Breast epithelium (tissue), 4 donors: ENCODE measurements around the gene FAM227B. TPM values are rescaled to one million over a fixed set of nuclear protein-coding genes. Genes with fewer than 3 reads are reported as not detected.

Experiments
- DNase-seq, 2 donors: peaks; one replicate each; pipeline ENCODE4 v3.0.0-alpha.2; 2019; ENCODE audit warnings: low spot score in 2 of 2
- H3K27ac ChIP-seq, 2 donors: fragments of 200-600 bp; sonication (generic) in 1 of 2; one replicate each; pipeline ENCODE4 v1.5.1; 2016 to 2019; ENCODE audit warnings: mild to moderate bottlenecking in 1 of 2
- H3K27me3 ChIP-seq, 2 donors: fragments of 200-600 bp; sonication (generic) in 1 of 2; one replicate each; pipeline versions ENCODE4 v1.5.1 to v1.6.0; 2017 to 2019; ENCODE audit warnings: control low read depth in 1 of 2, mild to moderate bottlenecking in 1 of 2
- H3K36me3 ChIP-seq: fragments of 200-600 bp; one replicate; pipeline ENCODE4 v1.5.1; 2019
- H3K4me1 ChIP-seq, 2 donors: fragments of 200-600 bp; sonication (generic); one replicate each; pipeline ENCODE4 v1.5.1; 2016 to 2019; ENCODE audit warnings: control low read depth in 1 of 2
- H3K4me3 ChIP-seq, 3 donors: fragments of 200-600 bp; sonication (generic); 1 replicate in 2 of 3; 2 replicates in 1 of 3; pipeline ENCODE4 v1.5.1; 2016 to 2019; ENCODE audit warnings: mild to moderate bottlenecking in 3 of 3, moderate library complexity in 2 of 3
- H3K9me3 ChIP-seq, 2 donors: fragments of 200-600 bp; sonication (generic) in 1 of 2; one replicate each; pipeline ENCODE4 v1.5.1; 2016 to 2019; ENCODE audit warnings: control low read depth in 1 of 2
- POLR2A ChIP-seq: fragments of 450-650 bp; IDR thresholded peaks from one replicate; pipeline ENCODE4 v1.6.1; 2016; ENCODE audit warnings: antibody characterized with exemption, mild to moderate bottlenecking, moderate library complexity
- POLR2AphosphoS5 ChIP-seq, 3 donors: sonication (generic); formaldehyde crosslinking; IDR thresholded peaks; one replicate each; pipeline ENCODE4 v1.6.1; 2017; ENCODE audit warnings: antibody characterized with exemption in 3 of 3
- intact Hi-C: fragments of 100-400 bp; cut with DNase I; formaldehyde crosslinking; loops from one replicate; pipeline ENCODE4 v1.15.1; 2023; ENCODE audit warnings: low total_unique reads
- total RNA-seq, 3 donors: library from RNA; depleted of rRNA; stranded (reverse); fragments of >200 nt; gene quantifications; one replicate each; pipeline ENCODE4 v1.1.0, GENCODE V29; 2016
- TF ChIP-seq, protein P1 (sequence below), 3 donors: fragments of 450-650 bp; IDR thresholded peaks; one replicate each; pipeline ENCODE4 v1.5.1; 2016 to 2017; ENCODE audit warnings: antibody characterized with exemption in 3 of 3, mild to moderate bottlenecking in 3 of 3, moderate library complexity in 3 of 3

The FAM227B gene
- total RNA-seq, 3 donors from 2014 or later = 1.3 to 13.0 (median 4.9) TPM

DNA sequence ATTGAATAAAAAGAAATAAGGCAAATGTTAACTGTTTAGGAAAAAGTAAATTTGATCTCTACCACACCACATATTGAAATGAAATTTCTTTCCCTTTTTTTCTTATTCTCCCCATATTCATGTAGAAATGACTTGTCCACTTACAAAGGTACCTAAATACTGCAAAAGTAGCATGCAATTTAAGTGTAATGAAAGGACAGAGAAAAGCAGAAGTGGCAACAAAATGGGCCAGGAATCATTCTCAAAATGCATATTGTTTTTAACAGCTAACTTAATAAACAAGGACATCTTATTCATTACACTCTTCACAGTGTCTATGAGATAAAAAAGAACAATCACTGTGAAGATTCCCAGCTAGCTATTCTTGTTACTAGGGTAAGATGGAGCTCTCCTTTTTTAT, 238.2 kb downstream of the FAM227B start:
- H3K36me3 ChIP-seq = no peaks in the 10 kb centered on the region
- no peaks in the 10 kb centered on the region for H3K4me1 ChIP-seq
- intact Hi-C loops = no loop called here

DNA sequence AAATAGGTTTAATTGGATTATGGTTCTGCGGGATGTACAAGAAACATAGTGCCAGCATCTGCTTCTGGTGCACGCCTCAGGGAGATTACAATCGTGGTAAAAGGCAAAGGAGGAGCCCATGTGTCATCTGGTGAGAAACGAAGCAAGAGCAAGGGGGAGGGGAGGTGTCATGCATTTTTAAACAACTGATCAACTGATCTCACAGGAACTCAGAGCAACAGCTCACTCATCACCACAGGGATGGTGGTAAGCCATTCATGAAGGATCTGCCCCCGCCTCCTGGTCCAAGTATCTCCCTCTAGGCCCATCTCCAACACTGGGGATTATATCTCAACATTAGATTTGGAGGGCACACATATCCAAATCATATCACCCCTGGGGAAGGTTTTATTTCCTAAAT, 239.7 kb downstream of the FAM227B start:
- H3K36me3 ChIP-seq = no peaks in the 10 kb centered on the region
- TF ChIP-seq POLR2AphosphoS5 (IDR thresholded peaks at IDR 0.05) (no peak), POLR2A (no peak)
- TF ChIP-seq, protein P1, sequence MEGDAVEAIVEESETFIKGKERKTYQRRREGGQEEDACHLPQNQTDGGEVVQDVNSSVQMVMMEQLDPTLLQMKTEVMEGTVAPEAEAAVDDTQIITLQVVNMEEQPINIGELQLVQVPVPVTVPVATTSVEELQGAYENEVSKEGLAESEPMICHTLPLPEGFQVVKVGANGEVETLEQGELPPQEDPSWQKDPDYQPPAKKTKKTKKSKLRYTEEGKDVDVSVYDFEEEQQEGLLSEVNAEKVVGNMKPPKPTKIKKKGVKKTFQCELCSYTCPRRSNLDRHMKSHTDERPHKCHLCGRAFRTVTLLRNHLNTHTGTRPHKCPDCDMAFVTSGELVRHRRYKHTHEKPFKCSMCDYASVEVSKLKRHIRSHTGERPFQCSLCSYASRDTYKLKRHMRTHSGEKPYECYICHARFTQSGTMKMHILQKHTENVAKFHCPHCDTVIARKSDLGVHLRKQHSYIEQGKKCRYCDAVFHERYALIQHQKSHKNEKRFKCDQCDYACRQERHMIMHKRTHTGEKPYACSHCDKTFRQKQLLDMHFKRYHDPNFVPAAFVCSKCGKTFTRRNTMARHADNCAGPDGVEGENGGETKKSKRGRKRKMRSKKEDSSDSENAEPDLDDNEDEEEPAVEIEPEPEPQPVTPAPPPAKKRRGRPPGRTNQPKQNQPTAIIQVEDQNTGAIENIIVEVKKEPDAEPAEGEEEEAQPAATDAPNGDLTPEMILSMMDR (IDR thresholded peaks at IDR 0.05) = no peak
- no peaks in the 10 kb centered on the region for H3K9me3 ChIP-seq
- no peak overlapping the region for H3K4me3 ChIP-seq
- H3K27ac ChIP-seq = no peak overlapping the region
- intact Hi-C loops = no loop called here
- H3K27me3 ChIP-seq = no peaks in the 10 kb centered on the region
- DNase-seq = no peak
- H3K4me1 ChIP-seq = no peaks in the 10 kb centered on the region

More for the DNA sequence above, 238.2 kb downstream of the FAM227B start:
- H3K27ac ChIP-seq = no peak overlapping the region
- TF ChIP-seq POLR2AphosphoS5 (IDR thresholded peaks at IDR 0.05) = no peak
- TF ChIP-seq POLR2A = no peak
- TF ChIP-seq, protein P1 (IDR thresholded peaks at IDR 0.05) = no peak
- DNase-seq = no peak
- no peaks in the 10 kb centered on the region for H3K9me3 ChIP-seq
- H3K4me3 ChIP-seq = no peak overlapping the region
- no peaks in the 10 kb centered on the region for H3K27me3 ChIP-seq

DNA sequence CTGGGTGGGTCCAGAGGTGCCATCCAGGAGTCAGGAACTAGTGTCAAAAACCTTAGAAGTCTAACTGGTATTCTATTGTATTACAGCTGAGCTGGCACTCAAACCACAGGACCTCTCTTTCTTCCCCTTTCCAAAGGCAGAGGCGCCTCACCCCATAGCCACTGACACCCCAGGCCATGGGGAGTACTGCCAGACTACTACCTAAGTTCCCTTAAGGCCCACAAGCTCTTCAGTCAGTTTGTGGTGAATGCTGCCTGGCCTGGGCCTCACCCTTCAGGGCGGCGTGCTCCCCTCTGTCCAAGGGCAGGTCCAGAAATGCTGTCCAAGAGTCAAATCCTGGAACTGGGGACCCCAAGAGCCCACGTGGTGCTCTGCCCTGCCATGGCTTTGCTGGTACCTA, 240.6 kb downstream of the FAM227B start:
- Histone ChIP-seq H3K27me3 (no peaks in the 10 kb centered on the region), H3K9me3 (no peaks in the 10 kb centered on the region), H3K4me3 (no peak overlapping the region), H3K4me1 (no peaks in the 10 kb centered on the region), H3K36me3 (no peaks in the 10 kb centered on the region), H3K27ac (no peak overlapping the region)
- intact Hi-C loops = no loop called here
- TF ChIP-seq POLR2A (no peak), POLR2AphosphoS5 (IDR thresholded peaks at IDR 0.05) (no peak)
- TF ChIP-seq, protein P1 (IDR thresholded peaks at IDR 0.05) = no peak
- no peak for DNase-seq

DNA sequence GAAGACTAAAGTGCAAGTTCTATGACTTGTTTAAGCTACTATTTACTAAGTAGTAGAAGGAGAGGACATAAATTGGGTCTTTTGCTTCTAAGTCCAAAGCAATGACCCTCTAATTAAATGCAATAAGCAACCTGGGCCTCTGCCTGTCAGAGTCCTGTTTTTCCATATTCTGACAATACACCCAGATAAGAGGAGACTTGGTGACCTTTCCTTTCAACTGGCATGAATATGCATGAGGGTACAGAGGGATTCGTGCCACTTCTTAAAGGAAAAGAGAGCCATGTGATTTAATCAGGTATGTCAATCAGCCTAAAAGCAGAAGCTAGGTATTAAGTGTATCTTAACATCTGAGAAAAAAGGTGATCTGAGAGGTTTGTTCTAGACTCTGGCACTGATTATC, 248.3 kb downstream of the FAM227B start:
- TF ChIP-seq POLR2AphosphoS5 (IDR thresholded peaks at IDR 0.05) (no peak), POLR2A (no peak)
- TF ChIP-seq, protein P1 (IDR thresholded peaks at IDR 0.05) = no peak
- H3K27me3 ChIP-seq = no peaks in the 10 kb centered on the region
- no peak overlapping the region for H3K27ac ChIP-seq
- H3K4me1 ChIP-seq = no peaks in the 10 kb centered on the region
- no peaks in the 10 kb centered on the region for H3K9me3 ChIP-seq
- DNase-seq = no peak
- intact Hi-C loops = no loop called here
- H3K36me3 ChIP-seq = no peaks in the 10 kb centered on the region
- no peak overlapping the region for H3K4me3 ChIP-seq

DNA sequence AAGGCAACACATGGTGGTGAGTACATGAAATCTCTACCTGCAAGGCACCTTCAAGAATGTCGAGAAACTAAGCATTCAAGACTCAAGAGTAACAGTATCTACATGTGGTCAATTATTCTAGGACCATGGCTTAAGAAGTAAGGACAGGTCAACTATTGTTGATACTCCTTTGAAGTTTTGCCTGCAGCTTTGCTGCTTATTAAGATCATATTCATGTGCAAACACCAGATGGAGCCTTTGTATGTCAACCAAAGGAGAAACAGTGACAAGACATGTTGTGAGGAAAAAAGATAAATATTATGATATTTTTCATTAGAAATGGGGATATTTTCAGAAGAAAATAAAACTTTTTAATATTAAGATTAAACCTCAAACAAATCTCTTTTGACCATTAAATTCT, 249.8 kb downstream of the FAM227B start:
- Histone ChIP-seq H3K9me3 (no peaks in the 10 kb centered on the region), H3K27ac (no peak overlapping the region), H3K27me3 (no peaks in the 10 kb centered on the region), H3K4me1 (no peaks in the 10 kb centered on the region), H3K4me3 (no peak overlapping the region), H3K36me3 (no peaks in the 10 kb centered on the region)
- no peak for DNase-seq
- TF ChIP-seq POLR2AphosphoS5 (IDR thresholded peaks at IDR 0.05) = no peak
- no peak for TF ChIP-seq POLR2A
- TF ChIP-seq, protein P1 (IDR thresholded peaks at IDR 0.05) = no peak
- intact Hi-C loops = no loop called here
